ENCODE data around the gene CKAP2L.

Gene CKAP2L

DNA sequence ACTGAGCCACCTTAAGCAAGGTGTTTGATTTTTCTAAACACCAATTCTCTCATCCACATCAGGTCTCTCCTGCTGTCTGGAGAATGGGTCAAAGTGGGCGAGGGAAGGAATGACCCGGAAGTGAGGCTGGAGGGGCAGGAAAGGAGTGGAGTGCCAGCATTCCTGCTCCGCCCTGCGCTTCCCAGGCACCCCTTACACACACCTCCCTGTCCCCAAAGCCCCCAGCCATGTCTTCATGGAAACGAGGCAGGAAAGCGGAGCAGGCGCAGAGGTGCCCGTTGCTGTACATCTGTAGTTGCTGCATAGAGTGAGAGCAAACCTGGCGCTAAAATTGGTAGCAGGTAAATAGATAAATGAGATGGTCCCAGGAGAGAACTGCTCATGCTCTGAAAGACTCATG, 70.8 kb downstream of the CKAP2L start:
- H3K4me1 ChIP-seq (ENCODE audit: control insufficient read depth, low read length), result peaks cover 3% of the 10 kb centered on the region; the same call in 1 of the 2 replicates
- no peak overlapping the region for H3K4me3 ChIP-seq (ENCODE audit: low read length)
- H3K27me3 ChIP-seq (ENCODE audit: control insufficient read depth, low read length), result peaks cover 19% of the 10 kb centered on the region
- no peak overlapping the region for H3K27ac ChIP-seq (ENCODE audit: low read depth, low read length)
- no peaks in the 10 kb centered on the region for H3K9me3 ChIP-seq (ENCODE audit: control insufficient read depth, insufficient read depth, low read length)
- TF ChIP-seq EZH2phosphoT487 (IDR thresholded peaks at IDR 0.05; ENCODE audit: borderline replicate concordance, low read length) (no peak), CTCF (IDR thresholded peaks at IDR 0.05; ENCODE audit: low read depth, low read length, poor library complexity, severe bottlenecking) (no peak)
- no peaks in the 10 kb centered on the region for H3F3A ChIP-seq (ENCODE audit: control insufficient read depth, insufficient read depth)
- H4K20me1 ChIP-seq (ENCODE audit: control insufficient read depth, insufficient read depth, low read depth, low read length), result no peaks in the 10 kb centered on the region
- H3K4me2 ChIP-seq (ENCODE audit: low read length), result no peak overlapping the region
- H3K79me2 ChIP-seq (ENCODE audit: control insufficient read depth, low read length), result no peaks in the 10 kb centered on the region
- no peaks in the 10 kb centered on the region for H3K36me3 ChIP-seq (ENCODE audit: control insufficient read depth, low read length)
- no peaks in the 10 kb centered on the region for H3K9me2 ChIP-seq (replicated peaks; ENCODE audit: control insufficient read depth, low read length)

DNA sequence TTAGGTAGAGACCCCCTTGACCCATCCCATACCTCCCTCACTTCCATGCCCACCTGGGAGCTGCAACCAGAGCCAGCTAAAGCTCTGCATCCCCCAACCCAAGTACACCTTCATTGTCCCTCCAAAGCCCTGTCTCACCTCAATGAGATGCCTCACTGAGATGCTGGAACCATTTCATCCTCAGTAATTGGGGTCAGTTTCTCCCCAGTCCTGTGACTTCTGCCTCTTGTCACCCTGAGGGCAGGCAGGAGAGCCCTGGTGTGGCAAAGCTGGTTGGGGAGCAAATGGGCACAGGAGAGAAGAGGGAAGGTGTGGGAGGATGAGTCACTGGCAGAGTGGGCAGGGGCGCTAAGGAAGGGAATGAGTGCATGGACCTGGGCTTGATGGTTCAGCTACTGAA, 71.5 kb downstream of the CKAP2L start:
- Histone ChIP-seq H3K4me3 (ENCODE audit: low read length) (no peak overlapping the region), H3F3A (ENCODE audit: control insufficient read depth, insufficient read depth) (no peaks in the 10 kb centered on the region), H3K27ac (ENCODE audit: low read depth, low read length) (no peak overlapping the region), H3K9me3 (ENCODE audit: control insufficient read depth, insufficient read depth, low read length) (no peaks in the 10 kb centered on the region), H4K20me1 (ENCODE audit: control insufficient read depth, insufficient read depth, low read depth, low read length) (no peaks in the 10 kb centered on the region), H3K4me2 (ENCODE audit: low read length) (no peak overlapping the region), H3K4me1 (ENCODE audit: control insufficient read depth, low read length) (peaks cover 3% of the 10 kb centered on the region; the same call in 1 of the 2 replicates), H3K9me2 (replicated peaks; ENCODE audit: control insufficient read depth, low read length) (no peaks in the 10 kb centered on the region), H3K36me3 (ENCODE audit: control insufficient read depth, low read length) (no peaks in the 10 kb centered on the region), H3K79me2 (ENCODE audit: control insufficient read depth, low read length) (no peaks in the 10 kb centered on the region), H3K27me3 (ENCODE audit: control insufficient read depth, low read length) (peaks cover 14% of the 10 kb centered on the region)
- TF ChIP-seq CTCF (IDR thresholded peaks at IDR 0.05; ENCODE audit: low read depth, low read length, poor library complexity, severe bottlenecking) (no peak), EZH2phosphoT487 (IDR thresholded peaks at IDR 0.05; ENCODE audit: borderline replicate concordance, low read length) (no peak)

DNA sequence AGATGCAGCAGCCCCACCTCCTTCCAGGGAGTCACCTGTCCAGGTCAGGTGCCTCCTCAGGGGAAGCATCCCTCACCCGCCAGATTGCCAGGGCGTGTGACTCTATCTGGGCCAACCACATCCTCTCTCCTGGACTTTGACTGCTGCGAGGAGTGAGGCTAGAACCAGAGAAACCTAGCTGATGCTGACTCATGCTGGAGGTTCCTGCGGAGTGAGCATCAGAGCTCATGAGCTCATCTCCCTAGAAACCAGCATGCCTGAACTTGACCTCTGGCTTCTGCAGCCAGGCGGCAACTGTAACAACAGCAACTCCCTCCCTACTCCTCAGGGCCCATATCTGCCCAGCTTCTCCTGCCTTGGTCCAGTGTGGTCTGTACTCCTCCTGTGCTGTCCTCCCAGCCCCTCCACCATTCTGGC, 71.9 kb downstream of the CKAP2L start:
- H3K79me2 ChIP-seq (ENCODE audit: control insufficient read depth, low read length), result no peaks in the 10 kb centered on the region
- H3K9me2 ChIP-seq (replicated peaks; ENCODE audit: control insufficient read depth, low read length), result no peaks in the 10 kb centered on the region
- peaks cover 14% of the 10 kb centered on the region for H3K27me3 ChIP-seq (ENCODE audit: control insufficient read depth, low read length)
- H3K4me1 ChIP-seq (ENCODE audit: control insufficient read depth, low read length), result peaks cover 3% of the 10 kb centered on the region; the same call in 1 of the 2 replicates
- no peak overlapping the region for H3K4me2 ChIP-seq (ENCODE audit: low read length)
- no peak overlapping the region for H3K4me3 ChIP-seq (ENCODE audit: low read length)
- no peaks in the 10 kb centered on the region for H4K20me1 ChIP-seq (ENCODE audit: control insufficient read depth, insufficient read depth, low read depth, low read length)
- H3K27ac ChIP-seq (ENCODE audit: low read depth, low read length), result no peak overlapping the region
- H3K36me3 ChIP-seq (ENCODE audit: control insufficient read depth, low read length), result no peaks in the 10 kb centered on the region
- no peaks in the 10 kb centered on the region for H3K9me3 ChIP-seq (ENCODE audit: control insufficient read depth, insufficient read depth, low read length)
- TF ChIP-seq CTCF (IDR thresholded peaks at IDR 0.05; ENCODE audit: low read depth, low read length, poor library complexity, severe bottlenecking), result no peak
- no peak for TF ChIP-seq EZH2phosphoT487 (IDR thresholded peaks at IDR 0.05; ENCODE audit: borderline replicate concordance, low read length)
- H3F3A ChIP-seq (ENCODE audit: control insufficient read depth, insufficient read depth), result no peaks in the 10 kb centered on the region

Measured in DOHH2 (cell line).